Transverse colon (tissue), 3 donors: ENCODE measurements around the gene CNOT6L.

ENCODE experiments used
- CTCF ChIP-seq, 5 experiments: fragments of 200-600 bp in 3 of 5; fragments of 450-650 bp in 2 of 5; sonication (generic) in 3 of 5; IDR thresholded peaks; 1 replicate in 2 of 5; 2 replicates in 3 of 5; pipeline ENCODE4 v1.5.1; 2016 to 2017; ENCODE audit warnings: antibody characterized with exemption in 5 of 5, inconsistent platforms in 3 of 5, mild to moderate bottlenecking in 2 of 5, moderate library complexity in 1 of 5
- EP300 ChIP-seq: sonication (generic); formaldehyde crosslinking; IDR thresholded peaks from one replicate; pipeline ENCODE4 v1.6.1; 2017; ENCODE audit warnings: antibody characterized with exemption, low read depth
- POLR2A ChIP-seq: fragments of 450-650 bp; IDR thresholded peaks from one replicate; pipeline ENCODE4 v1.6.1; 2016; ENCODE audit warnings: antibody characterized with exemption, mild to moderate bottlenecking, moderate library complexity

GRCh38 chr4:77826275-77826674 lies 7.1 kb upstream of the CNOT6L start:
- TF ChIP-seq EP300 (no peak), CTCF (IDR thresholded peaks at IDR 0.05) (no peak), POLR2A (no peak)
